HCT116 (cell line): ENCODE data around the gene RSRC1. TPM values are rescaled to one million over a fixed set of nuclear protein-coding genes. Genes with fewer than 3 reads are reported as not detected.

Experiments
- ATAC-seq: fragments of 200-7000 bp; cut with Tn5 transposase; 2 replicates; pipeline ENCODE4 v1.9.1; 2020; ENCODE audit warnings: mild to moderate bottlenecking, moderate library complexity
- BruUV-seq: library from RNA; stranded (reverse); fragments of 400-500 nt; replicated peaks from 2 replicates; lab custom pipeline; 2021; lab: Mats Ljungman, UMichigan
- CTCF ChIA-PET: fragments of 300-600 bp; sonication (Branson Sonifier 250); formaldehyde crosslinking; loops from one replicate; lab custom pipeline; 2021; ENCODE audit warnings: antibody characterized with exemption; lab: Charles Lee
- POLR2A ChIA-PET: fragments of 300-600, 350-600 bp; sonication (Branson Sonifier 250); formaldehyde crosslinking; loops from one replicate; lab custom pipeline; 2021; ENCODE audit warnings: antibody characterized with exemption; lab: Charles Lee
- RAD21 ChIA-PET, 2 experiments: fragments of 300-600 bp; sonication (Branson Sonifier 250); formaldehyde crosslinking; loops; one replicate each; lab custom pipeline; 2023; ENCODE audit warnings: low total read pairs in 2 of 2; ENCODE audit not compliant: uncharacterized antibody in 2 of 2, unreplicated experiment in 2 of 2, low non-redundant PET in 1 of 2; lab: Charles Lee
- DNase-seq: peaks from one replicate; pipeline ENCODE4 v3.0.0-alpha.2; 2010; ENCODE audit warnings: low read depth, low spot score
- H2AFZ ChIP-seq: fragments of 200-600 bp; shearing (Covaris generic), sonication (generic); 2 replicates; pipeline ENCODE4 v1.6.1; 2017; ENCODE audit warnings: low read depth, mixed run types, mixed read lengths, antibody characterized with exemption, low read length; ENCODE audit not compliant: poor library complexity, severe bottlenecking
- H3K27ac ChIP-seq: 2 replicates; pipeline ENCODE4 v1.5.1; 2012; ENCODE audit warnings: low read depth, low read length
- H3K27me3 ChIP-seq: fragments of 200-600 bp; sonication (generic); 2 replicates; pipeline ENCODE4 v1.6.1; 2016; ENCODE audit warnings: mixed run types, low read length, mixed read lengths; ENCODE audit not compliant: insufficient read depth
- H3K36me3 ChIP-seq, 2 experiments: fragments of 200-500 bp in 1 of 2; fragments of 200-600 bp in 1 of 2; sonication (Bioruptor generic) in 1 of 2; sonication (generic) in 1 of 2; 2 replicates each; pipeline versions ENCODE4 v1.5.1 to v1.6.1; 2014 to 2016; ENCODE audit warnings: low read length in 2 of 2, inconsistent platforms in 1 of 2, mixed read lengths in 1 of 2, mixed run types in 1 of 2; ENCODE audit not compliant: insufficient read depth in 2 of 2, control insufficient read depth in 1 of 2
- H3K4me1 ChIP-seq, 2 experiments: fragments of 200-600 bp in 1 of 2; sonication (generic) in 1 of 2; 2 replicates each; pipeline versions ENCODE4 v1.5.1 to v1.6.1; 2012 to 2017; ENCODE audit warnings: low read length in 2 of 2, inconsistent platforms in 1 of 2, mild to moderate bottlenecking in 1 of 2, mixed read lengths in 1 of 2, mixed run types in 1 of 2, moderate library complexity in 1 of 2; ENCODE audit not compliant: insufficient read depth in 2 of 2, control insufficient read depth in 1 of 2
- H3K4me2 ChIP-seq: fragments of 200-600 bp; sonication (generic); 2 replicates; pipeline ENCODE4 v1.6.1; 2017; ENCODE audit warnings: mixed run types, low read length, mixed read lengths
- H3K4me3 ChIP-seq, 2 experiments: fragments of 200-600 bp in 1 of 2; sonication (generic) in 1 of 2; replicated peaks in 1 of 2; 2 replicates each; pipeline ENCODE4 v1.5.1; 2011 to 2016; ENCODE audit warnings: low read length in 2 of 2, control low read depth in 1 of 2, low read depth in 1 of 2, mild to moderate bottlenecking in 1 of 2, mixed read lengths in 1 of 2, mixed run types in 1 of 2
- H3K79me2 ChIP-seq: fragments of 200-600 bp; sonication (generic); 2 replicates; pipeline ENCODE4 v1.6.1; 2017; ENCODE audit warnings: mild to moderate bottlenecking, mixed run types, low read length, moderate library complexity, mixed read lengths; ENCODE audit not compliant: insufficient read depth
- H3K9ac ChIP-seq: fragments of 200-600 bp; sonication (generic); 2 replicates; pipeline ENCODE4 v1.6.1; 2016; ENCODE audit warnings: low read length, mixed read lengths
- H3K9me2 ChIP-seq: fragments of 200-600 bp; sonication (generic), shearing (Covaris generic); 2 replicates; pipeline ENCODE4 v1.6.1; 2017; ENCODE audit warnings: mixed run types, mild to moderate bottlenecking, moderate library complexity; ENCODE audit not compliant: insufficient read depth
- H3K9me3 ChIP-seq, 2 experiments: fragments of 200-500 bp in 1 of 2; fragments of 200-600 bp in 1 of 2; sonication (Bioruptor generic) in 1 of 2; sonication (generic) in 1 of 2; 2 replicates each; pipeline ENCODE4 v1.6.1; 2014 to 2017; ENCODE audit warnings: low read length in 2 of 2, mixed read lengths in 2 of 2, inconsistent platforms in 1 of 2, low read depth in 1 of 2, mild to moderate bottlenecking in 1 of 2, mixed run types in 1 of 2, moderate library complexity in 1 of 2; ENCODE audit not compliant: control insufficient read depth in 1 of 2, insufficient read depth in 1 of 2
- H4K20me1 ChIP-seq: fragments of 200-600 bp; sonication (generic), shearing (Covaris generic); 2 replicates; pipeline ENCODE4 v1.6.1; 2017; ENCODE audit warnings: mixed run types, mild to moderate bottlenecking, moderate library complexity; ENCODE audit not compliant: insufficient read depth
- CBX3 ChIP-seq: IDR thresholded peaks from 2 replicates; pipeline ENCODE4 v1.6.1; 2012; ENCODE audit warnings: low read depth
- CEBPB ChIP-seq: IDR thresholded peaks from 2 replicates; pipeline ENCODE4 v1.6.1; 2012; ENCODE audit warnings: low read depth
- EGR1 ChIP-seq: IDR thresholded peaks from 2 replicates; pipeline ENCODE4 v1.6.1; 2012; ENCODE audit warnings: low read depth
- ELF1 ChIP-seq: IDR thresholded peaks from 2 replicates; pipeline ENCODE4 v1.6.1; 2012; ENCODE audit warnings: low read depth, borderline replicate concordance
- EZH2 ChIP-seq: fragments of 200-600 bp; sonication (generic); IDR thresholded peaks from 2 replicates; pipeline ENCODE4 v1.6.1; 2017; ENCODE audit warnings: antibody characterized with exemption, mixed run types
- FOSL1 ChIP-seq: IDR thresholded peaks from 2 replicates; pipeline ENCODE4 v1.6.1; 2012; ENCODE audit warnings: low read depth
- JUND ChIP-seq: IDR thresholded peaks from 2 replicates; pipeline ENCODE4 v1.6.1; 2012
- POLR2A ChIP-seq: IDR thresholded peaks from 2 replicates; pipeline ENCODE4 v1.7.0; 2011; ENCODE audit warnings: borderline replicate concordance; ENCODE audit not compliant: insufficient read depth, insufficient read length; ENCODE audit errors: extremely low read depth
- POLR2AphosphoS5 ChIP-seq: IDR thresholded peaks from 2 replicates; pipeline ENCODE4 v1.6.1; 2011; ENCODE audit warnings: mild to moderate bottlenecking, low read depth, low read length, moderate library complexity
- RAD21 ChIP-seq: IDR thresholded peaks from 2 replicates; pipeline ENCODE4 v1.6.1; 2012; ENCODE audit warnings: low read depth, mild to moderate bottlenecking
- SIN3A ChIP-seq: IDR thresholded peaks from 2 replicates; pipeline ENCODE4 v1.6.1; 2012; ENCODE audit warnings: low read depth
- SP1 ChIP-seq: IDR thresholded peaks from 2 replicates; pipeline ENCODE4 v1.6.1; 2012; ENCODE audit warnings: low read depth
- SRF ChIP-seq: IDR thresholded peaks from 2 replicates; pipeline ENCODE4 v1.6.1; 2012; ENCODE audit warnings: low read depth
- TCF7L2 ChIP-seq: IDR thresholded peaks from 2 replicates; pipeline ENCODE4 v1.7.0; 2011; ENCODE audit warnings: borderline replicate concordance, inconsistent platforms; ENCODE audit not compliant: insufficient read depth, insufficient read length; ENCODE audit errors: extremely low read depth
- YY1 ChIP-seq: IDR thresholded peaks from 2 replicates; pipeline ENCODE4 v1.6.1; 2011; ENCODE audit warnings: low read length, low read depth, moderate library complexity, mild to moderate bottlenecking; ENCODE audit not compliant: insufficient replicate concordance; ENCODE audit errors: extremely low read depth
- ZFX ChIP-seq: fragments of 450-650 bp; IDR thresholded peaks from 2 replicates; pipeline ENCODE4 v1.6.1; 2017
- ZNF274 ChIP-seq: fragments of 200-500 bp; sonication (Bioruptor generic); IDR thresholded peaks from 2 replicates; pipeline ENCODE4 v1.6.1; 2014; ENCODE audit warnings: mild to moderate bottlenecking, low read depth, low read length, inconsistent platforms
- intact Hi-C: fragments of 100-400 bp; cut with micrococcal nuclease; formaldehyde crosslinking; loops from 2 replicates; pipeline ENCODE4 v1.10.0; 2022
- total RNA-seq: library from RNA; stranded (reverse); gene quantifications from one replicate; pipeline ENCODE4 v1.2.1, GENCODE V29; 2021; ENCODE audit not compliant: unreplicated experiment
- TF ChIP-seq, protein P1 (sequence below): IDR thresholded peaks from 2 replicates; pipeline ENCODE4 v1.6.1; 2012; ENCODE audit warnings: low read depth
- TF ChIP-seq, protein P2 (sequence below): IDR thresholded peaks from 2 replicates; pipeline ENCODE4 v1.6.1; 2011; ENCODE audit warnings: mild to moderate bottlenecking, low read length, moderate library complexity; ENCODE audit not compliant: insufficient replicate concordance; ENCODE audit errors: extremely low read depth
- TF ChIP-seq, protein P3 (sequence below): IDR thresholded peaks from 2 replicates; pipeline ENCODE4 v1.6.1; 2012

The RSRC1 gene
- total RNA-seq, 1 experiment from 2014 or later: 37.1 TPM

DNA sequence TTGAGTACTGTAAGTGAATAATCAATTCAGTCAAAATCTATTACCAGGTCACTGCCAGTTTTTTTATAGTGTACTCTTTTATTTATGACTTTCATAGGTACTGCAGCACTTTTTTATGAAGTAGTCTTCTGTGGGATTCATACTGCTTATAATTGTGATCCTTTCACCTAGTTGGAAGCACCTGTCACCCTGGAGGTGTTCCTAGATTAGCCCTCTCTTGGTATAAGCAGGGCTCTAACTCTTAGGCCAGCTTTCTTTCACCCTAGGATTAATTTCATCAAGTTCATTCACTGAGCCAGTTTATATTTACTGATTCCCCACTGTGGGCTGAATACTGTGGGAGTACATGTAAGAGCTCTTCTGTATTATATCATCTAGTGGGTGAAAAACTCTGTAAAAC lies 395.2 kb downstream of the RSRC1 start:
- Histone ChIP-seq H2AFZ (no peak overlapping the region), H3K4me3 (no peak overlapping the region), H4K20me1 (no peaks in the 10 kb centered on the region), H3K27me3 (no peaks in the 10 kb centered on the region), H3K79me2 (no peaks in the 10 kb centered on the region), H3K4me1 (peaks cover 0 to 8% of the 10 kb centered on the region in 2 experiments; a peak in 1 of 4 replicates), H3K9ac (no peak overlapping the region), H3K4me2 (no peak overlapping the region), H3K27ac (no peak overlapping the region), H3K36me3 (no peaks in the 10 kb centered on the region), H3K9me2 (no peaks in the 10 kb centered on the region), H3K9me3 (no peaks in the 10 kb centered on the region)
- TF ChIP-seq POLR2AphosphoS5: no peak
- no peak for TF ChIP-seq CBX3
- TF ChIP-seq, protein P1, sequence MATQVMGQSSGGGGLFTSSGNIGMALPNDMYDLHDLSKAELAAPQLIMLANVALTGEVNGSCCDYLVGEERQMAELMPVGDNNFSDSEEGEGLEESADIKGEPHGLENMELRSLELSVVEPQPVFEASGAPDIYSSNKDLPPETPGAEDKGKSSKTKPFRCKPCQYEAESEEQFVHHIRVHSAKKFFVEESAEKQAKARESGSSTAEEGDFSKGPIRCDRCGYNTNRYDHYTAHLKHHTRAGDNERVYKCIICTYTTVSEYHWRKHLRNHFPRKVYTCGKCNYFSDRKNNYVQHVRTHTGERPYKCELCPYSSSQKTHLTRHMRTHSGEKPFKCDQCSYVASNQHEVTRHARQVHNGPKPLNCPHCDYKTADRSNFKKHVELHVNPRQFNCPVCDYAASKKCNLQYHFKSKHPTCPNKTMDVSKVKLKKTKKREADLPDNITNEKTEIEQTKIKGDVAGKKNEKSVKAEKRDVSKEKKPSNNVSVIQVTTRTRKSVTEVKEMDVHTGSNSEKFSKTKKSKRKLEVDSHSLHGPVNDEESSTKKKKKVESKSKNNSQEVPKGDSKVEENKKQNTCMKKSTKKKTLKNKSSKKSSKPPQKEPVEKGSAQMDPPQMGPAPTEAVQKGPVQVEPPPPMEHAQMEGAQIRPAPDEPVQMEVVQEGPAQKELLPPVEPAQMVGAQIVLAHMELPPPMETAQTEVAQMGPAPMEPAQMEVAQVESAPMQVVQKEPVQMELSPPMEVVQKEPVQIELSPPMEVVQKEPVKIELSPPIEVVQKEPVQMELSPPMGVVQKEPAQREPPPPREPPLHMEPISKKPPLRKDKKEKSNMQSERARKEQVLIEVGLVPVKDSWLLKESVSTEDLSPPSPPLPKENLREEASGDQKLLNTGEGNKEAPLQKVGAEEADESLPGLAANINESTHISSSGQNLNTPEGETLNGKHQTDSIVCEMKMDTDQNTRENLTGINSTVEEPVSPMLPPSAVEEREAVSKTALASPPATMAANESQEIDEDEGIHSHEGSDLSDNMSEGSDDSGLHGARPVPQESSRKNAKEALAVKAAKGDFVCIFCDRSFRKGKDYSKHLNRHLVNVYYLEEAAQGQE: no peak
- no peak for TF ChIP-seq YY1
- no peak for TF ChIP-seq CEBPB
- no peak for TF ChIP-seq POLR2A
- no peak for TF ChIP-seq EZH2
- TF ChIP-seq FOSL1: no peak
- TF ChIP-seq SIN3A: no peak
- no peak for TF ChIP-seq SRF
- TF ChIP-seq TCF7L2: no peak
- TF ChIP-seq RAD21: no peak
- TF ChIP-seq ELF1: no peak
- no peak for TF ChIP-seq ZFX
- no peak for TF ChIP-seq EGR1
- TF ChIP-seq, protein P2, sequence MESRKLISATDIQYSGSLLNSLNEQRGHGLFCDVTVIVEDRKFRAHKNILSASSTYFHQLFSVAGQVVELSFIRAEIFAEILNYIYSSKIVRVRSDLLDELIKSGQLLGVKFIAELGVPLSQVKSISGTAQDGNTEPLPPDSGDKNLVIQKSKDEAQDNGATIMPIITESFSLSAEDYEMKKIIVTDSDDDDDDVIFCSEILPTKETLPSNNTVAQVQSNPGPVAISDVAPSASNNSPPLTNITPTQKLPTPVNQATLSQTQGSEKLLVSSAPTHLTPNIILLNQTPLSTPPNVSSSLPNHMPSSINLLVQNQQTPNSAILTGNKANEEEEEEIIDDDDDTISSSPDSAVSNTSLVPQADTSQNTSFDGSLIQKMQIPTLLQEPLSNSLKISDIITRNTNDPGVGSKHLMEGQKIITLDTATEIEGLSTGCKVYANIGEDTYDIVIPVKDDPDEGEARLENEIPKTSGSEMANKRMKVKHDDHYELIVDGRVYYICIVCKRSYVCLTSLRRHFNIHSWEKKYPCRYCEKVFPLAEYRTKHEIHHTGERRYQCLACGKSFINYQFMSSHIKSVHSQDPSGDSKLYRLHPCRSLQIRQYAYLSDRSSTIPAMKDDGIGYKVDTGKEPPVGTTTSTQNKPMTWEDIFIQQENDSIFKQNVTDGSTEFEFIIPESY: no peak
- no peak for TF ChIP-seq JUND
- TF ChIP-seq, protein P3, sequence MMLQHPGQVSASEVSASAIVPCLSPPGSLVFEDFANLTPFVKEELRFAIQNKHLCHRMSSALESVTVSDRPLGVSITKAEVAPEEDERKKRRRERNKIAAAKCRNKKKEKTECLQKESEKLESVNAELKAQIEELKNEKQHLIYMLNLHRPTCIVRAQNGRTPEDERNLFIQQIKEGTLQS: no peak
- no peak for TF ChIP-seq SP1
- no peak for TF ChIP-seq ZNF274
- BruUV-seq: no TSS peak
- POLR2A ChIA-PET: no interaction called here
- ATAC-seq (no peak), DNase-seq (no peak)
- CTCF ChIA-PET: no interaction called here
- intact Hi-C loops: no loop called here
- RAD21 ChIA-PET: no interaction called here
